ENCODE measurements around the gene GJB4.
"Not testable (repeated sequence)": the region's sequence is repeated elsewhere in the genome, so short reads cannot be mapped to it uniquely, and the experiment has no call there.

GJB4 gene

DNA sequence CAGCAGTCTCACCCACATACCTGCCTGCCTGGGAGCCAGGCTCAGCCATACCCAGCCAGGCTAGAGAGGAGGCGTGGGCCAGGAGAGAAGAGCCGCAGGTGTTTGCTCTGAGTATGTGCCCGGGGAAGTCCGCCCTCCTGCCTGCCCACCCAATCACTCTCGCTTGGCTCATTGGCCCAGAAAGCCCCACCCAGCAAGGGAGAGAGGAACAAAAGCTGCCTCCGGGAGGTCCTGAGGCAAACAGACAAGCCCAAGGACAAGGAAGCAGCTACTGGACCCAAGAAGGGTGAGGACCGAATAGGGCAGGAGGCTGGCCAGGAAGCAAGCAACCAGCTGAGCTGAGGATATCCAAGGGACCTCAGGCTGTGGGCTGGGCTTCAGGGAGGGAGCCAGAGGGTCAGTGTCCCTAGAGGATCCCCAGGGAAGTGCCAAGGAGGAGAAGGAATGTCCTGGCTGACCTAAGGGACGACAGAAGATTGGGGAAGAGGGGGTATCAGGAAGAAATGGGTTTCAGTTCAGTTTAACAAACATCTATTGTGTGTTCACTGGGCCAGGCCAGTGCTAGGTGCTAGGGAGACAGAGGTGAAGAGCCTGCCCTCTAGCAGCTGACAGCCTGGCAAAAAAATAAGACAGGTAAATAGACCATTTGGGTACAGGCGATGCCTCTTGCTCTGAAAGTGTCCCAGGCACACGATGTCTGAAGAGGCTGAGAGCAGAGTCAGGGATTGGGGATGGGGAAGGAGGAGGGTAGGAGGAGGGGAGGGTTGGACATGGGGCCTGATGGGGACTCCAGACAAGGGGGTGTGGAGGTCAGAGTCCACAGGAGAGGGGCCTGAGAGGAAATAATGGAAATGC is at the start of gene GJB4:
GJB4 (plus strand) TSS at position 238 of the 855 bp plus-strand sequence. CDS start 1,515 bp downstream, outside the sequence.
- DNase-seq, result no peak

DNA sequence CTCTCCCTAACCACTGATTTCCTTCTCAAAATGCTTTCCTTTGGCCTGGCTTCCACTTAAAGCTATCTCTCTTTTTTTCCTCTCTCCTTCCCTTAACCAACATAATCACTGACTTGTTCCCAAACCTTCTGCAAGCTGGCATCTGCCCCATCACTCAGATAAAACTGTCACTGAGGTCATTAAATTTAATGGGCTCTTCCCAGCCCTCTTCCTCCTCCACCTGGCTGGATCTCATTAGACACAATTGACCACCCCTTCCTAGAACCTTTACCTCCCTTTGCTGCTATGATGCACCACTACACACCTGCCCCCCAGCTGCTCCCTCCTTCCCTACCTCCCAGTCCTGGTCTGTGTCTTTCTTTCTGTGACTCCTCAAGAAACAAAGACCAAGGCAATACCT is 48.7 kb upstream of the GJB4 start:
- no peak for DNase-seq

DNA sequence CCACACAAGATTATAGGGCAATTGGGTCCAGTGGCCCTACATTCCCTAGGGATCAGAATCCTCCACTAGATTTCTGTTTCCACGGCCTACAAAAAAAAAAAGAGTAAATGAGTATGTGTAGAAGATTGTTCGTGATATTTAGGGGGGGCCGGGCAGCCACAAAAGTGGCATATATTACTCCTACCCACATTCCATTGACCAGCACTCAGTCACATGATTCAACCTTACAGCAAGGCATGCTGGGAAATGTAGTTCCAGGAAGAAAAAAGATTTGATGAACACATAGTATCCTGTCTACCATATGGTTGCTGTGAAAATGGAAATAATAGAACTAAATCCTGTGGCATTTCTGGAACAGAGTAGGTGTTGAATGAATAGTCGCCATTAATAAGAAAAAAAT is 48.1 kb upstream of the GJB4 start:
- DNase-seq, result no peak

DNA sequence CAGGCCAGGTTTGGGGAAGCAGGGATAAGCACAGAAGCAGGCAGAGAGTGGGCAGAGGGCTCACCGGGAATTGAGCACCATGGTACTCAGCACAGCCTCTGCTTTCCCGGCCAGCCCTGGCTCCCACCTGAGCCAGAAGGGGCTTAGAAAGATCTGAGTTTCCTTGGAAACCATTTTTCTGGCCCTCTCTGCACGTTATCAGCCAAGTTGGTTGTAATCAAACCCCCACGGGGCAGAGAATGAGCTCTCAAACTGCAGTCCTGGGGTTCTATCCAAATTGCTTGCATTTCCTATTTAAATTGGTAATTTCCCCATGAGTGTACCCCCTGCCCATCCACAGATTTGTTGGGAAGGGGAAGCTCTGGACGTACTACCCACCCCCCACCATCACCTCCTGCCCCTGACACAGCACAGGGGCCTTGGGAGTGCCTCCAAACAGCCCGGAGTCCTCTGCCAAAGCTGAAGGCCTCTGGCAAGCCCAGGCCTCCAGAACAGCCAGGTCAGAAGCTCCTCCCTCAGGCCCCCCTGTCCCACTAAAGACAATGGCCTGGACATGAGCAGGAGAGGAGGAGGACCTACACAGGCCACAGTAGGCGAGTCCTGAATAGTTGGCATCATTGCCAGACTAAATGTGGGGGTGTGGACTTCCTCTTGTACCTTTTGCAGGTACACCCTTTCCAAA is 47.4 kb upstream of the GJB4 start:
- no peak for DNase-seq

DNA sequence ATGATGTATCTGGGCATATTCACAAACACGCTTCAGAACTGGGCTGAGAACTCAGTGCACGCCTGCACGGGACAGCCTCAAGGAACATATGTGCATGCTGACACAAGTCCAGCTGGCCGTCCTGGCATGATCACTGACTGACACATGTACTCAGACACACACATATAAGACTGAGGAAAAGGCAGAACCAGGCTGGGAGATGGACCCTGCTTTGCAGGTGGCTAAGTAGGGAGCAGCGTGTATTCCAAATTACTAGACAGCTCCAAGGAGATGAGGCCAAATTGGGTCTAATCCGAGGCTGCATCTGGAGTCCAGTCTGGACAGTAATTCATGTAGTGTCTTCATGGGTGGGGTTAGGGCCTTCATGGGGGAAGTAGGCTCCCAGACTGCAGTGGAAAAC is 46.1 kb upstream of the GJB4 start:
- DNase-seq, result no peak

DNA sequence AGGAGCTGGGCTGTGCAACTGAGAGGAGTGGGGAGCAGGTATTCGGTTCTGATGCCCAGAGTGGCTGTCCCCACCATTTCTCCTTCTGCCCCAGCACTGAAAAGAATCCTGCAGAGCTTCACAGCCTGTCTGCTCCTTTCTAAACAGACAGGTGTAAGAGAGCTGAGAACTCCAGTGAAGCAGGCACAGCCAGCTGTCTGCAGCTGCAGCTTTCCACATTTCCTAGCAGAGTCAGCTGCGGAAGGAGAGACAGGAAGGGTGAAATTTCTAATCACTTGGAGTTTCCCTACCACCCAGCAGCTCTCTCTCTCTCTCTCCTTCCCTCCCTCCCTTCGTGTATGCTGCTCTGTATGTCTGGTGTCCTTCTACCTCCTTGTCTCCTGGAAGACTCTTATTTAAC is 45.2 kb upstream of the GJB4 start:
- no peak for DNase-seq

DNA sequence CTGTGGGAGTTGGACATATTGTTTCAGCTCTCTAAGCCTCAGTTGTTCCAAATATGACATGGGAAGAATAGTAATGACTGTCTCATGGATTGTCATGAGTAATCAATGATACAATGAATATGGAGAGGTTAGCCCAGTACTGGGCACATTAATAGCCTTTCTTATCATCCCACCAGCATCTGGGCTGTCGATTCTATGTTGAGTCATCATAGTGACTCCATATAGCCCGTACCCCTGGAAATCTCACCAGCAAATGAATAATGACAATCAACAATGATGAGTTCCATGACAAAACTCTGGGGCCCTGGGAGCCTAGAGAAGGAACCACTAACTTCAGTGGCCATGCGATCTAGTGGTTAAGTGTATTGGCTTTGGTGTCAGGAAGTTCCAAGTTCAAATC is 44.4 kb upstream of the GJB4 start:
- DNase-seq, result no peak

DNA sequence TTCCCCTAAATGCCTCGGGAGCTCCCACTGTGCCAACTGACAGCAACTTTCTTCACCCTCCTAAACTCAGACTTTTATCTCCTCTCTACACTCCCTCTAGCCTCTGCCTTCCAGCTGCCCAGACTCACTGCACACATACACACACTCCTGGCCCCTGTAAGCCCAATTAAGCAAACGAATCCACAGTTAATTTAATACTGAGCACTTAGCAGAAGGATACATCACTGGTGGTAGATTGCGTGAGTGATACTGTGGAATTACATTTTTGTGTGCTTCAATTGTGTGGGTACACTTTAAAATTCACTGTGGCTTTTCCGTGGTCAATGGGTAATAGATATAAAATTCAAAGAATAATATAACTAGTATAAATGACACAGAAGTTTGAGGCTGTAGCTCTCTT is 38.3 kb upstream of the GJB4 start:
- no peak for DNase-seq

DNA sequence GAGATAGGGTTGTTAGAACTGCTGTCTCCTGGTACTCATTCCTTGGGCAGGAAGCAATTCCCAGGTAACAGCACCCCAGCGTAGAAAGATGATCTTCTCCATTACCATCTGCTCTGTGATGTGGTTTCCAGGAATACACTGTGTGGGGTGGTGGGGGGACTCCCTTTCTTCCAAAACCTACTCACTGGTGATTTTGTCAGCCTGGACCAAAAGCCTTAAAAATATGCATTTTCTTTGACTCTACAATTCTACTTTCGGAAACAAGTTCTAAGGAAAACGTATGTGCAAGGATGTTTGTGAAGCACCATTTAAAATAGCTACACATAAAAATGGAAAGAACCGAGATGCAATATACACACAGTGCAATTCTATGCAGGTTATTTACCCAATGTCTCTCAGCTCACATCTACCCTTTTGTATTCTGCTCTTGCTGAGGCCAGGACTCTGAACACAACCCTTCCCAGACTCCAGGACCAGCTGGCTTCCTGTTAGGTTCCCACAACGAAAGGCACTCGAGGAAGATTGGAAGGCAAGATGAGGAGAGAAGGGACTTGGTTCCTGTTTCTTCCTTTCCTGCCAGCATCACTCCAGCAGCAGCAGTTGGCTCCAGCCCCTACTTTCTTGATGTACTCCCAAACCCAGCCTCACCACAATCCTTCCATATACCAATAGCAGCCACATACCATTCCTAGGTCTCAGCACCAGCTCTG is 37.7 kb upstream of the GJB4 start:
- no peak for DNase-seq

DNA sequence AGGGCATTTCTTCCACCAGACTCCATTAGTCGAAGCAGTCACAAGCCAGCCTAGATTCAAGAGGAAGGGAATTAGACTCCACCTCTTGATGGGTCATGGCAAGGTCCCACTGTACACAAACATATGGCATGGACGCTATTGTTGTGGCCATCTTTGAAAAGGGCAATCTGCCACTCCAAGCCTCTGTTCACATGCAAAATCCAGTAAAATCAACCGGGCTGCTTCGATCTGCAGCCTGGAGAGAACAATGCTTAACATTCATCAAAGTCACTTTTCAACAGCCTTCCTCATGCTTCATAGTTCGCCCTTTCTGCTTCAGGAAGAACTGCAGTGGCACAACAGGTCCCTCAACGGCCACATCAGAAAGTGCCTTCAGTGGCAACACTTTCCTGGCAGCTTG is 32.7 kb upstream of the GJB4 start:
- no peak for DNase-seq

DNA sequence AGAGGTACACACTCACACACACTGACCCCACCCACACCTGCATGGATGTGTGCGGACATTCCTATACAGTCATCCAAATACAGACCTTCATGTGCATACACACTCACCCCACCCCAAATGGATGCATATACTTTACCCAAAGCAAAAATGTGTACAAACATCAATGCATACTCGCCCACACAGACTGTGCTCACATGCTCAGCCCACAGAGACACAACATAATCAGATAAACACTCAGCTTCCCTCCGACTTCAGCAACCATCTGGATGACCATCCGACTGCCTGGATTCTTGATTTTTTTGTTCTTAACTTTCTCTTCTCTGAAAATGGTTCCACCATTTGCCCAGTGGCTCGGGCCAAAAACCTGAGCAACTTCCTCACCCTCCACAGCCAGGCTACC is 29.1 kb upstream of the GJB4 start:
- no peak for DNase-seq

DNA sequence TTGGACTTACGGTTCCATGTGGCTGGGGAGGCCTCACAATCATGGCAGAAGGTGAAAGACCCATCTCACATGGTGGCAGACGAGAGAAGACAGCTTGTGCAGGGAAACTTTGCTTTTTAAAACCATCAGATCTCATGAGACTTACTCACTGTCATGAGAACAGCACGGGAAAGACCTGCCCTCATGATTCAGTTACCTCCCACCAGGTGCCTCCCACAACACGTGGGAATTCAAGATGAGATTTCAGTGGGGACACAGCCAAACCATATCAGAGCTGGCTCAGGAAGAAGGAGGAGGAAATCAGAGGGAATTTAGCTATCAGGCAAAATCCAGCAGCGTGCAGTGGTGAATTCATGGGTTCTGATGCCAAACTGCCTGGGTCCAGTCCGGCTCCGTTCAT is 26.7 kb upstream of the GJB4 start:
- DNase-seq, result not testable (repeated sequence)

DNA sequence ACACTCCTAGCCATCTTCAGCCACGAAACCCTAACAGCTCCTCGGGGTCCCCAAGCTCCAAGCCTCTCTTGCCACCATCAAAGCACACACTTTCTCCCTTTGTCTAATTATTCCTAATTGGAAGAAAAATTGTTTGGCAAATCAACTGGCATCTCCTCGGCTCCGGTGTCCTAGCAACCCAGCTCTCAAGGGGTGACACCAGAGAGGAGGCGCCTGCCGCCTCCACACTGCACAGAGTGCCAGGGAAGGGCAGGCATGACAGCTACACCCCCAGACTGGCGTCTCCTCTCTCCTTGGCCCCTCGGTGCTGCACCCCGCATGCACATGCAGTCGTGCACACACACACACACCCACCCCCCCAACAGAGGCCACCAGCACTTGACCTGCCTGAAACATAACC is 22.8 kb upstream of the GJB4 start:
- no peak for DNase-seq

DNA sequence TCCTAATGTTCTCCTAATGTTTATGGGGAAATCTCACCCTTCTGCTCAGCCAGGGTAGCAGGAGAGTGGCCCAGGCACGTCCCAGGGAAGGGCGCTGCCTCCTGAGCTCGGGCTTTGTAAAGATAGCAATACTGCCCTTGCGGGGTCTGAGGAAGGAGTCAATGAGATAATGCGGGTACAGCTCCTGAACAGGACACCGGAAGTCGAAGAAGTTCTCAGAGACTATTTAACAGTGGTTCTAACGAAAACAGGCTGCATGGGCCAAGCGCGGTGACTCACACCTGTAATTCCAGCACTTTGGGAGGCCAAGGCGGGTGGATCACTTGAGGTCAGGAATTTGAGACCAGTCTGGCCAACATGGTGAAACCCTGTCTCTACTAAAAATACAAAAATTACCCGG is 22.3 kb upstream of the GJB4 start:
- DNase-seq, result not testable (repeated sequence)

DNA sequence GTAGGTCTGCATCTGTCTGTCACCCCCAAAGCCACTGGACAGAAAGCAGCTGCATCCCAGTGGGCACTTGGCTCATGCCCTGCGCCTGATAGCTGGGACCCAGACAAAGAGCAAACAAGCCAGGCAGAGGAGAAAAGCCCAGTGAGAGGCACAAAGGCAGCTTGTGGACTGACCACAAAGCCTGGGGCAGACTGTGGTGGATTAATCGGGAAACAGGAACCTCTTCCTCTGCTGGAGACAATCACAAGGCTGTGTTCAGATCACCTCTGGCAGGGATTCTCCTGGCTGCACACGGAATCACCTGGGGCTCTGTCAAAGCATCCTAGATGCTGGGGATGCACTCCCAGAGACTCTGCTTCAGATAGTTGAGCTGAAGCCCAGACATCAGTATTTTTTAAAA is 19.9 kb upstream of the GJB4 start:
- DNase-seq, result no peak

DNA sequence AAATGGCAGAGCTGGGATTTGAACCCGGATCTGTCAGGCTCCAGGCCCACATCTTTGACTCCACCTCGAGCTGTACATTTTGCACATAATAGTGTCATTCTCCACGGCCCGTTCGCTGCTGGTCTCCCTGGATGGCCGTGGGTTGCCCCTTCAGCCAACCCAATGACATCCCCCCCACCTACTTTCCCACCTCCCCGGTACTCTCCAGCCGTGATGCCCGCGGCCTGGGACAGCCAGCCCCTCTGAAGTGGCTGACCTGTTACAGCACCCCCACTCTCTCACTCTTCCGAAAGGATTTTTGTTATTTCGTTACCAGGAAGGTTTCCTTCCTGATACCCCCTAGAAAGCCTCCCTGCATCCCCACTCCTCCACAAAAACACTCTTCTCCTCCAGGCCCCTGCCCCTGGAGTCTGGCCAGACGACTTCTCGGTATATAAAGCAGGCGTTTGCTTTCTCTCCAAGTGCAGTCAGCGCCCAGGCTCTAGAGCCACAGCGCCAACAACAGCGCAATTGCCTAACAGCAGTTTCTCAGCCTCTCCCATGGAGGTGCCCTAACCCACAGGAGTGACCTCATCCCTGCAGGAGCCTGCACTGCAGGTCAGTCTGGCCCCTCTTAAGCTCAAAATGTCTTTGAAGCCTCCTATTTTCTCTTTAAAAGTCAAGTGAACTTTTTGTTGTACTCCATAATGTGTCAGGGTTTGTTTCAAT is 19.2 kb upstream of the GJB4 start:
- DNase-seq, result no peak

DNA sequence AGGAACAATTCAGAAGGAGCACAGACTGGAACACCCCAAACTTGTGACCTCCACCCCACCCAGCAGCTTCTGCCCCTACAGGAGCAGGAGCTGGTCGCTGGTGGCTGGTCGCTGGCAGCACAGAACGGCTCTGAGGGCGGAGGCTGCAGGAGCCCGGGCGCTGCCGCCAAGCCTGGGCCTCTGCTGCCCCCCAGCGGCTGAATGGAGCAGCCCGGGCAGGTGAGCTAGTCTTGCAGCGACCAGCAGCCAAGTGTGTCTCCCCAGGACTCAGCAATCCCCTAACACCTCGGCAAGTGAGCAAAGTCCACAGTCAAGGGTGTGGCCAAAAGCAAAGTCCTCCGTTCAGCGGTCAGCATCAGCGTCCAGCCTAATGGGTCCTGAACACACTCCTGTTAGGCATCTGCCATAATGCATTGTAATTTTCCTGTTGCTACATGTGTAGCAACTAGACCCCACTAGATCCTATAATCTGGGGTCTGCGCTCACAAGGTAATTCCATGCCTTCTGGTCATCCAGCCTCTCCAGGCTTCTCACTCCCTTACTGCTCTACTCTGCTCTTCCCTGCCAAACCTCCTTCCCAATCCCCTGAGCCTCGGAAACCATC is 16.8 kb upstream of the GJB4 start:
- peak; percentile 87 for DNase-seq

DNA sequence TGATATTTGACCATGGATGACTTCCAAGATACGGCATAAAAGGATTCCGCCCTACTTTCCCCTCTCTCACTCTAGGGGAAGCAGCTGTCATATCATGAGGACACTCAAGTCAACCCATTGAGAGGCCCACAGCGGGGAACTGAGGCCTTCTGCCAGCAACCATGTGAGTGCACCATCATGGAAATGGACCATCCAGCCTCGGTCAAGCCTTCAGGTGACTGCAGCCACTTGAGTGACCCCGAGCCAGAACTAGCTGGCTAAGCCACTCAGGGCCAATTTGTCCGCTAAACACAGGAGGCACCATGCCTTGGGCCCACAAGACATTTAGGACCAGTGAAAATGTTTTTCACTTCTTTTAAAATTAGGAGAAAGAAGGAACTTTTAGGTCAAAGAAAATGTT is 15.8 kb upstream of the GJB4 start:
- no peak for DNase-seq

DNA sequence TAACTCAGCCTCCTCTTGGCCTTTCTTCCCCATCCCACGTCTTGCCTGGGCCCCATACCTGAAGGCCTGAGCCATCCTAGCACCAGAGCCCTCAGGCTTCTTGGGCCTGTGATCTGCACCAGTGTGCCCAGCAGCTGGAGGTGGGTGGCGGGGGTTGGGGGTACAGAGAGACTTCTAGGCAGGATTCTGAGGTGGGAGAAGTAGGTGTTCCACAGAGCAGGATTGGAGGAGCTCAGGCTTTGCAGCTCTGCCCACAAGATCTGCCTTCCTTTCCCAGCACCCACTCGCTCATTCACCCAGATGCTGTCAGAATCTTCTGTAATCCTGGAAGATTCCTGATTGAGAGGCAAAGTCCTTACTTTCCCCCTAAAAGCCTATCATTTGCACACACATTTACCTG is 14.7 kb upstream of the GJB4 start:
- DNase-seq, result no peak

DNA sequence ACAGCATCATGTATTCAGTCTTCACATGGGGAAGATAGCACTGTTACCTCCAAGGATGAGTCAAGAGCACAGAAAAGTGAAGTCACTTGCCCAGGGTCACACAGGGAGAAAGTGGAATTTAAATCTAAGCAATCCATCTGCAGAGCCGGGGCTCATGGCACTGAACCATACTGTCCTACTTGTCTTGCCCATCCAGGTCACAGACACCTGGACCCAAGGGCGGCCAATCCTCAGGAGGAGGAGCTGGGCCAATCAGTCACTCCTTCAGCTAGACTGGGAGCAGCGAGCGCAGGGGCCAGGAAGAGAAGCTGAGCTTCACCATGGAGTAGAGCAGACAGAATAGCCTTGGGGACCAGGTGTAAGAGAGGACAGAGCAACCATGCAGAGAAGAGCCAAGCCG is 13.9 kb upstream of the GJB4 start:
- DNase-seq, result no peak

DNA sequence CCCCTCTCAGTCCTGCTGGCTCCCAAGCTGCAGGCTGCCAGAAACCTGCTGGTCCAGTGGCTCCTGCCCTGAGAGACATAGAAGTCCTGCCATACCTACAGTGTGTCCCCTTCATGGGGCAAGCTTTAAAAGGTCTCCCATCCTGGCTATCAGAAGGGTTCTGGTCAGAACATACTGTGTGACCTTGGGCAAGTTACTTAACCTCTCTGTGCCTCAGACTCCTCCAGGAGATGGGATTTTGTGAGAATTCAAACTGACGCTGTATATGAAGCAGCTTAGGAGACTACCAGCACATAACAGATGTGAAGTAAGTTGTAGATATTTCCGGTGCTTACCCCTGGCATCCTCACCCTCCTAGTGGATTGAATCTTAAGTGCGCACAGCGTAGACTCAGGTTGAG is 13.4 kb upstream of the GJB4 start:
- DNase-seq, result no peak

DNA sequence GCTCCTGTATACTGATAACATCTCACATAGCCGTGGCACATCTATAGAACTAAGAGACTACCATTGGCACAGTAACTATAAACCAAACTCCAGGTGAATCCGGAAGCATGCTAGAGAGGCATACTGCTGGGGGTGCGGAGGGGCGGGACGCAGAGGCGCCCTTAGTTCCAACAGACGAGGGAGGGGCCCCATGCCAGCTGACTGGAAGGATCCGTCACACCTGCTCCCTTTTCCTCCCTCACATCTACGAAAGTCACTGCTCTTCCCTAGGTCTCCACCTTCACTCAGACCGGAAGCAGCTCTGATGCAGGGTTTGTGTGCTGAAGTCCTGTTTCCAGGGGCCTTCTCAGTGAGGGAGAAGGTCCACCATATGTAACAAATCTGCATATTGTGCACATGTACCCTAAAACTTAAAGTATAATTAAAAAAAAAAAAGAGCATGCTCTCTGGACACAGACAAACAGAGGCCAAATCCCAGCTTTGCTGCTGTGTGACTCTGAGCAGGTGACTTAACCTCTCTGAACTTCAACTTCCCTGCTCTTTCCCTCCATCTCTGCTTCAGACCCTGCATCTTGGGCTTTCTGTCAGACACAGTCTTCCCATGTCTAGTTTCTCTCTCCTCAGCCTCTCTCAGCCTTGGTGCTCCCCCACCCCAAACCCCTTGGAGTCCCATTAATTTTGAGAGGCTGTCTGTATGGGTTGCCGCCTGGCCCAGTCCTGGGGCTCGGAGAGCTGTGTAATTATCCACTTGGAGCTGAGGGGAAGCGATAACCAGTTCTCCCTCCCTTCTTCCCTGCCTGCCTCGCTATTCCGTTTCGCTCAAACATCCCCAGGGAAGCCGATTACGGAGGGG is 12.5 kb upstream of the GJB4 start:
- no peak for DNase-seq

Measured in activated CD4-positive, CD25-positive, alpha-beta regulatory T cell treated with anti-CD3 and anti-CD28 coated beads, Interleukin-2, amount 50 U/mL, for 72 hours (primary cell).